ENCODE data around the gene YY1. TPM values are rescaled to one million over a fixed set of nuclear protein-coding genes. Genes with fewer than 3 reads are reported as not detected.

YY1 gene
- total and polyA plus RNA-seq, 9 of the 15 experiments (the other 6 are each of a cell fraction or from before 2014, with no cell fraction given): 20.8 to 74.2 (median 46.7) TPM

- Histone ChIP-seq H4K20me1 (replicated peaks; ENCODE audit: control insufficient read depth, insufficient read depth, low read length) (peaks cover 48% of the 10 kb centered on the region), H3K36me3 (ENCODE audit: control insufficient read depth, insufficient read depth, low read length) (peaks cover 42% of the 10 kb centered on the region; the same call in 2 of the 3 replicates), H3K79me2 (ENCODE audit: control insufficient read depth, insufficient read depth, low read length) (peaks cover 98% of the 10 kb centered on the region), H3K4me3 (no peak overlapping the region), H3K9me3 (replicated peaks; ENCODE audit: control insufficient read depth, insufficient read depth, low read depth, low read length) (no peaks in the 10 kb centered on the region), H3K4me2 (ENCODE audit: insufficient read depth, low read length) (no peak overlapping the region), H3K27me3 (ENCODE audit: control insufficient read depth in 2 of 2, insufficient read depth in 2 of 2, low read length in 2 of 2) (no peaks in the 10 kb centered on the region), H3K9me1 (ENCODE audit: control insufficient read depth, insufficient read depth, low read length) (no peaks in the 10 kb centered on the region), H3K27ac (ENCODE audit: extremely low read depth, low read depth, low read length) (peak overlapping the region; percentile 24; the same call in 1 of the 3 replicates), H2AFZ (ENCODE audit: low read depth, low read length) (no peak overlapping the region), H3K9ac (ENCODE audit: insufficient read depth in 1 of 2, low read depth in 2 of 2, low read length in 2 of 2) (no peak overlapping the region), H3K4me1 (replicated peaks in 1 of 2; ENCODE audit: control insufficient read depth in 2 of 2, insufficient read depth in 2 of 2, low read length in 2 of 2) (peaks cover 7 to 15% of the 10 kb centered on the region in 2 experiments; a peak in 4 of 5 replicates)
- ATAC-seq: no peak
- 82% methylated on average over 1 of the region's 2 CpGs for WGBS (ENCODE audit: insufficient coverage, low coverage, missing lambda C conversion rate)
- POLR2A ChIA-PET: interaction anchor here (1.1 kb wide), 1 partner anchor 9 kb away, joined by 3 read pairs; no protein-coding TSS in a partner anchor
- intact Hi-C loops (cut with micrococcal nuclease): no loop called here
- BruUV-seq (replicated peaks): no TSS peak
- no peak for TF ChIP-seq RBM22 (IDR thresholded peaks at IDR 0.05; ENCODE audit: low read depth, low read length, poor library complexity, severe bottlenecking)
- TF ChIP-seq NR2C1 (IDR thresholded peaks at IDR 0.05): no peak
- no peak for TF ChIP-seq NR2C1 (tag; IDR thresholded peaks at IDR 0.05)
- no peak for TF ChIP-seq NCOA6 (IDR thresholded peaks at IDR 0.05)
- TF ChIP-seq DDX20 (tag; IDR thresholded peaks at IDR 0.05; ENCODE audit: low read depth): no peak
- no peak for TF ChIP-seq ZFP36 (IDR thresholded peaks at IDR 0.05; ENCODE audit: low read depth, low read length, partially characterized antibody)
- TF ChIP-seq ATF2 (CRISPR knock-in tag; IDR thresholded peaks at IDR 0.05): no peak
- no peak for TF ChIP-seq EGR1 (conservative IDR thresholded peaks at IDR 0.05)
- no peak for TF ChIP-seq ZKSCAN3 (CRISPR knock-in tag; IDR thresholded peaks at IDR 0.05)
- no peak for FAIRE-seq
- in situ Hi-C loops (cut with MboI): no loop called here
- no peak for DNase-seq (ENCODE audit: extremely low read depth in 1 of 4, low spot score in 3 of 4)
- CTCF ChIA-PET (ENCODE audit: low intra/inter-chr PET ratio): no interaction called here
Observed at GRCh38 chr14:100250732-100251465, 12.0 kb downstream of the YY1 start.
